Hepatocyte (in vitro differentiated cells): Measurements from ENCODE around the gene ACIN1. TPM values are rescaled to one million over a fixed set of nuclear protein-coding genes. Genes with fewer than 3 reads are reported as not detected.

Experiments
- DNase-seq: peaks from one replicate; pipeline ENCODE4 v3.0.0-alpha.2; 2016; ENCODE audit warnings: low spot score
- H2AFZ ChIP-seq: fragments of 200-600 bp; sonication (generic); 2 replicates; pipeline ENCODE4 v1.6.0; 2016; ENCODE audit warnings: antibody characterized with exemption, mild to moderate bottlenecking
- H3K27ac ChIP-seq: fragments of 200-600 bp; sonication (generic); 2 replicates; pipeline ENCODE4 v1.5.1; 2016; ENCODE audit warnings: mild to moderate bottlenecking
- H3K27me3 ChIP-seq: fragments of 200-600 bp; sonication (generic); 2 replicates; pipeline ENCODE4 v1.6.1; 2016
- H3K36me3 ChIP-seq: fragments of 200-600 bp; sonication (generic); replicated peaks from 2 replicates; pipeline ENCODE4 v1.5.1; 2016; ENCODE audit warnings: low read depth; ENCODE audit not compliant: insufficient read depth
- H3K4me1 ChIP-seq: fragments of 200-600 bp; sonication (generic); 2 replicates; pipeline ENCODE4 v1.5.1; 2016; ENCODE audit warnings: mild to moderate bottlenecking, moderate library complexity; ENCODE audit not compliant: insufficient read depth
- H3K4me2 ChIP-seq: fragments of 200-600 bp; sonication (generic); 2 replicates; pipeline ENCODE4 v1.6.0; 2016
- H3K4me3 ChIP-seq: fragments of 200-600 bp; sonication (generic); 2 replicates; pipeline ENCODE4 v1.5.1; 2016; ENCODE audit warnings: mild to moderate bottlenecking
- H3K79me2 ChIP-seq: fragments of 200-600 bp; sonication (generic); 2 replicates; pipeline ENCODE4 v1.6.0; 2017; ENCODE audit warnings: mild to moderate bottlenecking
- H3K9me2 ChIP-seq: fragments of 200-600 bp; sonication (generic); replicated peaks from 2 replicates; pipeline ENCODE4 v1.6.0; 2017; ENCODE audit warnings: mild to moderate bottlenecking; ENCODE audit not compliant: insufficient read depth
- H3K9me3 ChIP-seq: fragments of 200-600 bp; sonication (generic); 2 replicates; pipeline ENCODE4 v1.5.1; 2016; ENCODE audit warnings: low read depth, mild to moderate bottlenecking
- H4K20me1 ChIP-seq: fragments of 200-600 bp; sonication (generic); 2 replicates; pipeline ENCODE4 v1.6.0; 2016; ENCODE audit warnings: mild to moderate bottlenecking; ENCODE audit not compliant: insufficient read depth, poor library complexity, severe bottlenecking
- EZH2 ChIP-seq: fragments of 200-600 bp; sonication (generic); IDR thresholded peaks from 2 replicates; pipeline ENCODE4 v1.6.1; 2016; ENCODE audit warnings: antibody characterized with exemption, mild to moderate bottlenecking, borderline replicate concordance
- EZH2phosphoT487 ChIP-seq: fragments of 200-600 bp; sonication (generic); IDR thresholded peaks from one replicate; pipeline ENCODE4 v1.6.1; 2018; ENCODE audit warnings: antibody characterized with exemption, mild to moderate bottlenecking, low read depth, moderate library complexity; ENCODE audit not compliant: unreplicated experiment, severe bottlenecking
- WGBS: methylation state at CpG from one replicate; pipeline ENCODE4 v1.1.6; 2016; ENCODE audit warnings: low lambda C conversion rate; ENCODE audit errors: missing lambda C conversion rate; 5-methylcytosine and 5-hydroxymethylcytosine counted together
- polyA plus RNA-seq: library from polyadenylated mRNA; unstranded; fragments of >200 nt; fragmentation: Nextera tagmentation; extraction: Ambion mirVana; gene quantifications from 2 replicates; pipeline ENCODE4 v1.2.1, GENCODE V29; 2016
- total RNA-seq: library from RNA; depleted of rRNA; stranded (reverse); fragments of >200 nt; gene quantifications from 2 replicates; pipeline ENCODE4 v1.2.3, GENCODE V29; 2014
- TF ChIP-seq, protein P1 (sequence below): fragments of 200-600 bp; sonication (generic); IDR thresholded peaks from 2 replicates; pipeline ENCODE4 v1.5.1; 2016; ENCODE audit warnings: antibody characterized with exemption, mild to moderate bottlenecking; ENCODE audit not compliant: poor library complexity

ACIN1 gene
- total and polyA plus RNA-seq, 2 experiments from 2014 or later = 44.3 to 108 TPM

DNA sequence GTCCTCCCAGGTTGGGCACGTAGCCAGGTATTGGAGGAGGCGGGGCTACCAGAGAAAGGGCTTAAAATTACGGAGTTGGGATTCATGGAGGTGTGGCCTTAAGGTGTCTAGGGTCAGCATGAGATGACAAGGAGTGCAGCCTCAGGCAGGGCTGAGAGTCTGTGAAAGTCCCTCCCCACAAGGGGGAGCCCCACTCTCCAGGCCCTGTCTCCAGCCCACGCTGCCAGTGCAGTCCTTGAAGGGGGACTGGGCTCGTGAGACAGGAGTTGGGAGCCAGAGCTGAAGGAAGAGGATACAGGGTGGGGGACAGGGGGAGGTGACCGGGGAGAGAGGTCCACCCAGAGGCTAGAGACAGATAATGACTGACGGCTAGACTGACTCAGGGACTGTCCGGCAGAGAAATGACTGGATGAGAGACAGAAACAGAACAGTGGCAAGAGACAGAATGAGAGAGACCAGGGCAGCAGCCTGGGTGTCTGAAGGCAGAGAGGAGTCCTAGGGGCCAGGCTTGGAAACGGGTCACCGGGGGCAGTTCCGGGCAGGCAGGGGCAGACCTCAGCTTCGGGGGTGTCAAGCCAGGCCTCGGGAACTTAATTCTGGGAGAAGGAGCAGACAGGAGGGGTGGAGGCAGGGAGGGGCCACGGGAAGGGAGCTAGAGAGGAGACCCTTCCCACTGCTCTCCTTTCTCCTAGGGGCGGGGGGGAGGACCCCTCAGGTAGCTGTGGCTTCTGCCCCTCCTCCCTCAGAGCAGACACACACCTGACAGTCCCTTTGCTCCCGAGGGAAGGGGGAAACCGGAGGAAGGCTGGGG lies 38.6 kb downstream of the ACIN1 start:
- 12% methylated on average over 13 of the region's 17 CpGs for WGBS
- no peaks in the 10 kb centered on the region for H3K36me3 ChIP-seq
- peak overlapping the region; percentile 40 for H3K27ac ChIP-seq
- H3K4me3 ChIP-seq = peak overlapping the region; percentile 87
- H3K79me2 ChIP-seq = no peaks in the 10 kb centered on the region
- no peak overlapping the region for H2AFZ ChIP-seq
- TF ChIP-seq, protein P1, sequence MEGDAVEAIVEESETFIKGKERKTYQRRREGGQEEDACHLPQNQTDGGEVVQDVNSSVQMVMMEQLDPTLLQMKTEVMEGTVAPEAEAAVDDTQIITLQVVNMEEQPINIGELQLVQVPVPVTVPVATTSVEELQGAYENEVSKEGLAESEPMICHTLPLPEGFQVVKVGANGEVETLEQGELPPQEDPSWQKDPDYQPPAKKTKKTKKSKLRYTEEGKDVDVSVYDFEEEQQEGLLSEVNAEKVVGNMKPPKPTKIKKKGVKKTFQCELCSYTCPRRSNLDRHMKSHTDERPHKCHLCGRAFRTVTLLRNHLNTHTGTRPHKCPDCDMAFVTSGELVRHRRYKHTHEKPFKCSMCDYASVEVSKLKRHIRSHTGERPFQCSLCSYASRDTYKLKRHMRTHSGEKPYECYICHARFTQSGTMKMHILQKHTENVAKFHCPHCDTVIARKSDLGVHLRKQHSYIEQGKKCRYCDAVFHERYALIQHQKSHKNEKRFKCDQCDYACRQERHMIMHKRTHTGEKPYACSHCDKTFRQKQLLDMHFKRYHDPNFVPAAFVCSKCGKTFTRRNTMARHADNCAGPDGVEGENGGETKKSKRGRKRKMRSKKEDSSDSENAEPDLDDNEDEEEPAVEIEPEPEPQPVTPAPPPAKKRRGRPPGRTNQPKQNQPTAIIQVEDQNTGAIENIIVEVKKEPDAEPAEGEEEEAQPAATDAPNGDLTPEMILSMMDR = peak; percentile 66
- TF ChIP-seq EZH2 (no peak), EZH2phosphoT487 (no peak)
- H3K4me1 ChIP-seq = peaks cover 12% of the 10 kb centered on the region
- no peaks in the 10 kb centered on the region for H4K20me1 ChIP-seq
- H3K9me2 ChIP-seq = no peaks in the 10 kb centered on the region
- no peaks in the 10 kb centered on the region for H3K27me3 ChIP-seq
- DNase-seq = peak; percentile 84
- H3K9me3 ChIP-seq = no peaks in the 10 kb centered on the region
- H3K4me2 ChIP-seq = peak overlapping the region; percentile 99

DNA sequence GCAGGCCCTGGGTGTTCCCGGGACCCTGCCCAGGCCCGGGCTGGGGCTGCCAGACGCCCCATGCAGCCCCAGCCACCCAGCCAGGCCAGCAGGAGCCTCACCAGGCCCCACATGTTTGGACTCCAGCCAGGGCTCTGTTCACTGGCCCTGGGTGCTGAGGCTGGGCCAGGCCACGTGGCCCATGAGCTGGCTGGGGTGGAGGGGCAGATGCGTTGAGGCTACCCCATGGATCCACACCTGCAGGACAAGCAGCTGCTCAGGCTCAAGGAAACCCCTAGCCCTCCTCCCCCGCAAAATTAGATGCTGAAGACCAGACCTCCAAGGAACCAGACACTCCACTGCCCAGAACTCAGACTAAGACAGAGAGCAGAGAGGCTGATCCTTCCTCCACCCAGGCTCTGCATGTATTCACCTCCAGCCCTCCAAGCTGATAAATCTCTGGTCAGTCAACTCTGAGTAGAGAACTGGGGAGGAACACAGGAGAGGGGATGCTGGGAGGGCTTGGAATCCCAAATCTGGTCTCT lies 39.3 kb downstream of the ACIN1 start:
- TF ChIP-seq EZH2 (no peak), EZH2phosphoT487 (no peak)
- TF ChIP-seq, protein P1 = no peak
- DNase-seq = peak; percentile 52

DNA sequence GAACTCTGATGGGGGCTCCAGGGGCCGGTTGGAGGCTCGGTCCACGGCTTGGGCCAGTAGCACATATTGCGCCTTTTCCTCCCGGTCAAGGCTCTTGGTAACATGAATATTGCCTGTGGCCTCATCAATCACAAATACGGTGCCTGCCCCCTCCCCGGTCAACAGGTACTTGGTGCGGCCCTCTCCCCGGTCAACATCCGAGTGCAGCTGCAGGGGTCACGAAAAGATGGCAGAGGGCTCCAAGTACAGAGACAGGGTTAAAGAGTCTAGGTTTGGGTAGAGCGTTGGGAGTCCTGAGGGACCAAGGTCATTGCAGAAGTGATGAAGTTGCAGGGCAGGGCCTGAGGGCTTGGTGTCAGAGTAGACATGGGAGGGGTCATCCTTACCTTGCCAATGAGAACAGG lies 39.8 kb downstream of the ACIN1 start:
- Histone ChIP-seq H3K79me2 (no peaks in the 10 kb centered on the region), H3K4me2 (no peak overlapping the region), H3K9me3 (no peaks in the 10 kb centered on the region), H3K4me1 (peaks cover 12% of the 10 kb centered on the region), H3K27ac (no peak overlapping the region), H3K9me2 (no peaks in the 10 kb centered on the region), H3K4me3 (no peak overlapping the region), H3K36me3 (no peaks in the 10 kb centered on the region), H4K20me1 (no peaks in the 10 kb centered on the region), H3K27me3 (no peaks in the 10 kb centered on the region), H2AFZ (no peak overlapping the region)
- TF ChIP-seq EZH2 (no peak), EZH2phosphoT487 (no peak)
- TF ChIP-seq, protein P1 = no peak
- WGBS = 98% methylated on average over 12 of the region's 12 CpGs
- no peak for DNase-seq

More for the DNA sequence above, 39.3 kb downstream of the ACIN1 start:
- Histone ChIP-seq H3K4me1 (peaks cover 12% of the 10 kb centered on the region), H3K4me3 (no peak overlapping the region), H2AFZ (no peak overlapping the region), H3K36me3 (no peaks in the 10 kb centered on the region), H3K27ac (no peak overlapping the region), H3K9me3 (no peaks in the 10 kb centered on the region), H3K79me2 (no peaks in the 10 kb centered on the region), H3K27me3 (no peaks in the 10 kb centered on the region), H3K4me2 (peak overlapping the region; percentile 99), H3K9me2 (no peaks in the 10 kb centered on the region), H4K20me1 (no peaks in the 10 kb centered on the region)
- WGBS = 62% methylated on average over 6 of the region's 6 CpGs
